ENCODE results near the gene ADAMTS19. TPM values are rescaled to one million over a fixed set of nuclear protein-coding genes. Genes with fewer than 3 reads are reported as not detected.
"Not testable (repeated sequence)": the region's sequence is repeated elsewhere in the genome, so short reads cannot be mapped to it uniquely, and the experiment has no call there.

Gene ADAMTS19
- polyA plus RNA-seq, 3 donors = not detected

GRCh38 chr5:129426071-129426470 is 34.0 kb upstream of the ADAMTS19 start:
- Mint-ChIP-seq H3K36me3 (no peaks in the 10 kb centered on the region), H3K9me3 (peaks cover 0 to 8% (median 2%) of the 10 kb centered on the region in 7 donors), H3K4me1 (no peaks in the 10 kb centered on the region), H3K27me3 (ENCODE audit: low read depth in 3 of 3) (no peaks in the 10 kb centered on the region), H3K4me3 (no peak overlapping the region), H3K27ac (no peak overlapping the region)
- Histone ChIP-seq H3K27ac (ENCODE audit: low read depth in 1 of 2, low read length in 2 of 2) (no peak overlapping the region), H3K9me3 (replicated peaks in 1 of 2; ENCODE audit: control insufficient read depth in 1 of 2, insufficient read depth in 1 of 2, low read length in 2 of 2) (no peaks in the 10 kb centered on the region), H3K4me3 (replicated peaks in 1 of 3; ENCODE audit: low read depth in 2 of 3, low read length in 3 of 3) (no peak overlapping the region), H4K20me1 (ENCODE audit: insufficient read depth, low read length) (no peaks in the 10 kb centered on the region), H3K4me2 (replicated peaks; ENCODE audit: extremely low read depth, low read length, poor library complexity, severe bottlenecking) (no peak overlapping the region), H3K4me1 (ENCODE audit: control insufficient read depth in 1 of 2, insufficient read depth in 2 of 2, low read length in 2 of 2) (no peaks in the 10 kb centered on the region), H3K79me2 (ENCODE audit: insufficient read depth, low read length) (no peaks in the 10 kb centered on the region), H3K27me3 (ENCODE audit: control insufficient read depth in 2 of 2, insufficient read depth in 2 of 2, low read length in 2 of 2) (no peaks in the 10 kb centered on the region), H3K9ac (ENCODE audit: insufficient read depth, low read length, poor library complexity, severe bottlenecking) (no peak overlapping the region), H2AFZ (ENCODE audit: insufficient read depth, low read depth, low read length, poor library complexity, severe bottlenecking) (no peak overlapping the region), H3K36me3 (replicated peaks in 1 of 2; ENCODE audit: control insufficient read depth in 1 of 2, insufficient read depth in 2 of 2, low read length in 2 of 2) (no peaks in the 10 kb centered on the region)
- no peak for DNase-seq
- intact Hi-C loops (cut with micrococcal nuclease) = no loop called here
- TF ChIP-seq CTCF (IDR thresholded peaks at IDR 0.05) = no peak
- 100% methylated on average over 1 of the region's 1 CpG for WGBS (ENCODE audit: insufficient coverage)

- H3K4me3 ChIP-seq (replicated peaks in 1 of 3; ENCODE audit: low read depth in 2 of 3, low read length in 3 of 3); H3K27me3 Mint-ChIP-seq (ENCODE audit: low read depth in 3 of 3); H3K9ac ChIP-seq (ENCODE audit: insufficient read depth, low read length, poor library complexity, severe bottlenecking); H3K36me3 ChIP-seq (replicated peaks in 1 of 2; ENCODE audit: control insufficient read depth in 1 of 2, insufficient read depth in 2 of 2, low read length in 2 of 2); H3K27ac ChIP-seq (ENCODE audit: low read depth in 1 of 2, low read length in 2 of 2); H3K4me1 ChIP-seq (ENCODE audit: control insufficient read depth in 1 of 2, insufficient read depth in 2 of 2, low read length in 2 of 2); H3K4me3 Mint-ChIP-seq; H2AFZ ChIP-seq (ENCODE audit: insufficient read depth, low read depth, low read length, poor library complexity, severe bottlenecking); H4K20me1 ChIP-seq (ENCODE audit: insufficient read depth, low read length); H3K27me3 ChIP-seq (ENCODE audit: control insufficient read depth in 2 of 2, insufficient read depth in 2 of 2, low read length in 2 of 2); intact Hi-C loops (cut with micrococcal nuclease); H3K4me1 Mint-ChIP-seq; H3K79me2 ChIP-seq (ENCODE audit: insufficient read depth, low read length); H3K27ac Mint-ChIP-seq; H3K9me3 ChIP-seq (replicated peaks in 1 of 2; ENCODE audit: control insufficient read depth in 1 of 2, insufficient read depth in 1 of 2, low read length in 2 of 2); H3K4me2 ChIP-seq (replicated peaks; ENCODE audit: extremely low read depth, low read length, poor library complexity, severe bottlenecking); DNase-seq; H3K36me3 Mint-ChIP-seq: not testable (repeated sequence)
- WGBS (ENCODE audit: insufficient coverage) = no CpG with 5 or more reads among the region's 5 CpGs
- H3K9me3 Mint-ChIP-seq = peaks cover 0 to 10% (median 0%) of the 10 kb centered on the region in 7 donors
Observed at GRCh38 chr5:129428636-129429035, 31.5 kb upstream of the ADAMTS19 start.

Measured in CD14-positive monocyte (primary cell).